Measurements from ENCODE around the gene DNAH9.
"Not testable (repeated sequence)": the region's sequence is repeated elsewhere in the genome, so short reads cannot be mapped to it uniquely, and the experiment has no call there.

DNAH9 gene

DNA sequence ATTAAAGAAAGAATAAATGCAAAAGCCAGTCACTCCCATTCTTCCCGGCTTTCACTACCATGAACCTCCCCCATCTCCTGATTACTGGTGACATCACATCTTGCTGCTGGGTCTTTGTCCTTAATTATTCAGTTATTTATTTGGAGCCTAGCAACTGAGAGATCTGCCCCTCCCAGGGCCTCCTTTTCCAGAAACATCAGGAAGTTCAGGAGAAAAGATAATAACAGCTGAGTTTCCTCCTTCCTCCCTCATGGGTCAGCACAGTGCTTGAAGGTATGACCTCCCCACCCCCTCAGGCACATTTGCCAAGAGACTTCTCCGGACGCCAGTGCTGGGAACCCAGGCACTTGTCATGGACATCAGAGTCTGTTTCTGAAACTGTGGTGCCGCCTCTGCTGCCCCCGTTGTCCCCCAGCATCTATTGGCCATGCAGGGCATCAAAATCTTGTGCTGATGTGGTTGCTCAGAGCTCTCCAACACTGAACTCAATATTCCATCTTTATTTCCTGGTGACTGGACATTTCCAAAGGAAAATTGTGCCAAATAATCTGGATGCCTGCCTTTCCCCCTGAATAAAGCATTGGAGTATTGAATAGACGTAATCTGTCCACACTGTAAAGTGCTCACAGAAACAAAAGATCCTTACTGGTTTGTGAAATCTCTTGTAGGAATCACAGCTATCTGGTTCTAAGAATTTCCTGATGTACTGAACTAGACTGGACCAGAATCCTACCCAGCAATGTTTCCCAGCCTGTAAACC is 327.2 kb downstream of the DNAH9 start:
- in situ Hi-C loops (cut with HindIII; ENCODE audit: low pct_ligation_motif_present, low pct_unique_long_range_greater_than_20kb, low sequenced_read_pairs), result no loop called here
- no peak for DNase-seq

DNA sequence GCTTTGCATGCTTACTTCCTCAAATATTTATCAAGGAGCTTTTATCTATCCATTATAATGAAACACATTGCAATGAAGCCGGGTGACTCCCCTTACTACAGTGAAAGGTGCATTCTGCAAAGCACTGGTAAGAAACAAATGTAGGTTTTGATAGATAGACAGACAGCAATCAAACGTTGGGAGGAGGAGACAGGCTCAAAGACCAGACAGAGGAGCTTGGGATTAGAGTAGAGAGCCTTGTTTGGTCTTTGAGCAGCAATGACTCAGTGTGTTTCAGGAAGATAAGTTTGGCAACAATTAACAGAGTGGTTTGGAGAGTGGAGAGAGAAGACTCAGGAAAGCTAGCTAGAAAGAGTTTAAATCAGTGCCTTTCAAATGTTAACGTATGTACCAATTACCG is 330.2 kb downstream of the DNAH9 start:
- in situ Hi-C loops (cut with HindIII; ENCODE audit: low pct_ligation_motif_present, low pct_unique_long_range_greater_than_20kb, low sequenced_read_pairs), result no loop called here
- DNase-seq, result no peak

DNA sequence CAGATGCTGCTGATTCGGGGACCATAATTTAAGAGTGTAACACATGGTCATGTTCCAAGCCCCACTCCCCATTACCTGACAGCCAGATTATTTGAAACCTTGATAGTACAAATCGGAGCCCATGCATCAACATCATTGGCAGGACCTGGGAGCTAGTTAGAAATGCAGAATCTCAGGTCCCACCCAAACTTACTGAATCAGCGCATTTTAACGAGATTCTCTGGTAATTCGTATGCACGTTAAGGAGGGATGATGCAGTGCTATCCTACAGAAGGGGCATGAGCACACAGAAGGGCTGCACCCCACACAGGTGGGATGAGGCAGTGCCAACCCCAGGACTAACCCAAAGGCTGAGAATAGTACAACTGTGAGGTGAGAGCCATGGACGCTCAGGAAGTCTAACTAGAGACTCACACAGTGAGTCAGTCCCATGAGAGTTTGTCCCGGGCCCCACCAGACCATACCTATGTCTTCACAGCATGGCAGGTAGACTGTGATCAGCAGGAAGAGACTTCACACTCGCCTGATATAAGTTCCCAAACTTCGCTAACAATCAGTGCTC is 334.1 kb downstream of the DNAH9 start:
- no peak for DNase-seq
- in situ Hi-C loops (cut with HindIII; ENCODE audit: low pct_ligation_motif_present, low pct_unique_long_range_greater_than_20kb, low sequenced_read_pairs), result no loop called here

DNA sequence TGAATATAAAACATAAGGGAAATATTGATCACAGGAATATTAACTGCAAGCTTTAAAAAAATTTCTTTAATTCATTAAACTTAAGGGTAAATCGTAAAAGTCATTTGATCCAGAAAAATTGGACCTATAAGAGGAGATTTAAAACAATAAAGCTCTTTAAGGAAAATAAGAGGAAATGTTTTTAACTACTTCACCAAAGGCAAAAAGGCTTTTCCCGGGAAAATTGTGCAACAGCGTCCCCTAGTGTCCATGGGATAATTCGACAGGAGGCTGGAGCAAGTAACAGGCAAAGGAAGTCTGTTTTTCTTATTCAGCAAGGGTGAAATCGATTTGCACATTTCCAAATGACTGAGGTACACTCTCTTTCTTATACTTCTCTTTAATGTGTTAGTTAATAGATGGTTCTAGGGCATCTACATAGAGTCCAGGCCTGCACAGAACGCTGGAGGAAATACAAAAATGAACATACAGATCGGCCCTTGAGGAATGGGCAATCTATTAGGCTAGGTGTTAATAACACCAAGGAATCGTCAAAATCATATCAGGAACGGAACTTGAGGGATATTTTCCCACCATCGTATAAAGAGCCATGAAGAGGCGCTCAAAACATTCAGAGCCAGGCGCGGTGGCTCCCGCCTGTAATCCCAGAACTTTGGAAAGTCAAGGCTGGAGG is 337.6 kb downstream of the DNAH9 start:
- in situ Hi-C loops (cut with HindIII; ENCODE audit: low pct_ligation_motif_present, low pct_unique_long_range_greater_than_20kb, low sequenced_read_pairs), result no loop called here
- peak; percentile 63 for DNase-seq

DNA sequence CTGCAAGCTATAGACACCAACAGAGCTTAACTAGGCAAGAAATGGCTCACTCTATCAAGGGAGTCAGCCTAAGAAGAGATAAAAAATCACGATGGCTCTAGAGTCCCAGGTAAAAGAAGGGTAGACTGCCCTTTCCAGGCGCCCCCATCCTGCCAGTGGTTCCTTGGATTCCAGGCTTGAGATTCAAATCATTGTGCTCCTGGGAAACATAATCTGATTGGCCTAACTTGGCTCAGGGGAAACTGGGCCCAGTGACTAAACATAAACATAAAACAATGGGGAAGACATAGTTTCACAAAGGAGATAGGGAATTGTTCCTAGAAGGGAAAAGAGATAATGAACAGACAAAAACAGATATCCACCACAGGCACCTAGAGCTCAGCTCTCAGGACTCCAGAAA is 342.6 kb downstream of the DNAH9 start:
- in situ Hi-C loops (cut with HindIII; ENCODE audit: low pct_ligation_motif_present, low pct_unique_long_range_greater_than_20kb, low sequenced_read_pairs), result no loop called here
- no peak for DNase-seq

DNA sequence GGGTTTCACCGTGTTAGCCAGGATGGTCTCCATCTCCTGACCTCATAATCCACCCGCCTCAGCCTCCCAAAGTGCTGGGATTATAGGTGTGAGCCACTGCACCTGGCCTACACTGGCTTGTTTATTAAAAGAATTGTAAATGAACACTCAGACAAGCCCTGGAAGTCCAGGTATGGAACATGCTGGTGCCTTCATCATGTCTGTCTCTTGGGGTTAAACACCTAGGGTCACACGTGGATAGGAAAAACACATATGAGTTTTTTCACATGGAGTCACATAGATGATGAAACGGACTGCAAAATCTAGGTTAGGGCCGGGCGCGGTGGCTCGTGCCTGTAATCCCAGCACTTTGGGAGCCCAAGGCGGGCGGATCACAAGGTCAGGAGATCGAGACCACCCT is 344.8 kb downstream of the DNAH9 start:
- in situ Hi-C loops (cut with HindIII; ENCODE audit: low pct_ligation_motif_present, low pct_unique_long_range_greater_than_20kb, low sequenced_read_pairs); DNase-seq: not testable (repeated sequence)

DNA sequence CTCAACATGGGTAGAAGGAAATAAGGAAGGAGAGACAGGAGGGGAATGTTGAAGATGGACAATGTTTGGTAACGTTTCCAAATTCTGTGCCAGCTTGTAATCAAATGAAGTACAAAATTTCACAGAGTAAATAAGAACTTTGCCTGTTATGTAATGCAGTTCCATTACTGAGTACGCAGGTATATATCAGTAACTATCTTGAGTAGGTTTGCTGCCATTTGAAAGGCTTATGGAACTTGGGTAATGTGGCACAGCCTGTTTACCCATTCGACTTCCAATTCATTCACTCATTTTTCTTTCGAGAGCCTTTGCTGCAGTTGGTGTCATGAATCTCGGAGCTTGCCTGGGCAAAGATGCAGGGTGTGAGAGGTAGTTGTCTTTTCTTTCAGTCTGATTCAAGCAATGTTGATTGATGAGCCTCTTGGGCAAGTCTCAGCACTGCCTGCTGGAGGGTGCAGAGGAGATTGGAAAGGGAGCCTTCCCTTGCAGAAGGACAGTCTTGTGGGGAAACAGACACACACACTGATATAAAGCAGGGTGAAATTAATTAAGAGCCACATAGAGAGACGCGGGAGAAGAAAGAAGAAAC is 345.6 kb downstream of the DNAH9 start:
- in situ Hi-C loops (cut with HindIII; ENCODE audit: low pct_ligation_motif_present, low pct_unique_long_range_greater_than_20kb, low sequenced_read_pairs), result no loop called here
- no peak for DNase-seq

DNA sequence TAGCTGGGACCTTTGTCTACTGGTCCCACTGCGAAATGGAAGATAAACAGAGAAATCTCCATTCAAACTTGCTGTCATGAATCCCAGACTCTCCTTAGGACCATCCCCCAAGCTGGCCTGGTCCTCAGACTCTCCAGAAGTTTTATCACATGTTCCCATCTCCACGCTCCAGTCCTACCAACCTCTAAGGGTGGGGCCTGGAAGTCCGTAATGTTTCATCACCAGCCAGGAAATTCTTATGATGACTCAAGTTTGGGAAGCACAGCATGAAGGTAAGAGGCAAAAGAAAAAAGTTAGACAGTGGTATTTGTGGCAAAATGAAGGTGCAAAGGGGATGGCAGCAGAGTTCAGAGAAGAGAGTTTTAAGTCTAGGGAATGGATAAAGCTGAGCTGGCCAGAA is 346.3 kb downstream of the DNAH9 start:
- in situ Hi-C loops (cut with HindIII; ENCODE audit: low pct_ligation_motif_present, low pct_unique_long_range_greater_than_20kb, low sequenced_read_pairs), result no loop called here
- DNase-seq, result no peak

DNA sequence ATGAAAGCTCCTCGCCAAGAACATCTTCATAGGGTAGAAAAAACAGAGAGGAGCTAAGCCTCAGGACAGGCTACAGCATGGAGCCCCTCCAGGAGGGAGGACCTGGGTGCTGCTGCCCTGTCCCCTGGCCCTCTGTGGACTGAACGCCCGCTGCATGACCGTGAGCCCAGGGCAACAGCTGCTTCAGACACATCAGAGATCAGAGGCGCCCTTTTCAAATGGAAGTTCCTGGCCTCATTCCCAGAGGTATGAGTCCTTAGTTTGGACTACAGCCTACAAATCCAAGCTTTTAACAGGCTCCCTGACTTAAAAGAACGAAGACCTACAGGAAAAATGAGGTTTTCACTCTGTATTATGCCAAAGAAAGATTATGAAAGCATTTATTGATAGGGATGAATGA is 350.5 kb downstream of the DNAH9 start:
- in situ Hi-C loops (cut with HindIII; ENCODE audit: low pct_ligation_motif_present, low pct_unique_long_range_greater_than_20kb, low sequenced_read_pairs), result no loop called here
- DNase-seq, result peak; percentile 28

DNA sequence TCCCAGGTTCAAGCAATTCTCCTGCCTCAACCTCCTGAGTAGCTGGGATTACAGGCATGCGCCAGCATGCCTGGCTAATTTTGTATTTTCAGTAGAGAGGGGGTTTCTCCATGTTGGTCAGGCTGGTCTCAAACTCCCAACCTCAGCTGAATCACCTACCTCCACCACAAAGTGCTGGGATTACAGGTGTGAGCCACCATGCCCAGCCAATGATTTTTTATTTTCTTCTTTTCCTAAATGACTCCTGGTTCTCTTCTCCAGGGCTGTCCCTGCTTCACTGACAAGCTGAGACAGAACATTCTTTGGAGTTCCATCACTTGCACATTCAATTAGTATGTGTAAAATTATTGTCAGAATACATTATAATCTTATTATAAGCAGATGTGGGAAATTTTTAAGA is 351.3 kb downstream of the DNAH9 start:
- in situ Hi-C loops (cut with HindIII; ENCODE audit: low pct_ligation_motif_present, low pct_unique_long_range_greater_than_20kb, low sequenced_read_pairs), result not testable (repeated sequence)

DNA sequence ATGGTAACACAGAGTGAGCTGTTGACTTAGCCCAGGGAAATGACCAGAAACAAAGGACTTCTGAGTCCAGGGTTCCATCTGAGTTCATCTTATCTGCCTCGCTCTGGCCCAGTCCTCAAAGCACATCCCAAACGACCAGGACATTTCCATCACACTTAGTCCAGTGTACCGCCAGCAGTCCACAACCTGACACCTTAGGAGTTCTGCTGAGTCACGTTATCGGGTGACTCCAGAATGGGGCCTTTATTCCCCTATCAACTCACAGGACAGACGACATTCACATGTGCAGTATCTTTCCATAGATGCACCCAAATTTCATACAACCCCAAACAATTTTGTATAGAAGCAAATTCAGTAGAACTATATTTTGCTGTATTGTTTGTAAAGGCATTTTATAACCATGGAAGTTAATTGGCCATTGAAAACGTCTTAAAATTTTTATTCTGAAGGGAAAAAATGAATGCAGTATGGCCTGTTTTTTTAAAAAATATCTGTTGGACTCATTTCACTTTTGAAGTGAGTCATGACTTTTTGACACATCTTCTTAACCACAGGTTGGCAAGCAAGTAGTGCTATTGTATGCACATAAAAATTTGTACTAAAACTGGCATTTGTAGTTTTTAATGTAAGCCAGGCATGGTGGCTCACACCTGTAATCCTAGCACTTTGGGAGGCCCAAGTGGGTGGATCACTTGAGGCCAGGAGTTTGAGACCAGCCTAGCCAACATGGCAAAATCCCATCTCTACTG is 352.7 kb downstream of the DNAH9 start:
- DNase-seq, result no peak
- in situ Hi-C loops (cut with HindIII; ENCODE audit: low pct_ligation_motif_present, low pct_unique_long_range_greater_than_20kb, low sequenced_read_pairs), result no loop called here

More for the DNA sequence above, 351.3 kb downstream of the DNAH9 start:
- not testable (repeated sequence) for DNase-seq

DNA sequence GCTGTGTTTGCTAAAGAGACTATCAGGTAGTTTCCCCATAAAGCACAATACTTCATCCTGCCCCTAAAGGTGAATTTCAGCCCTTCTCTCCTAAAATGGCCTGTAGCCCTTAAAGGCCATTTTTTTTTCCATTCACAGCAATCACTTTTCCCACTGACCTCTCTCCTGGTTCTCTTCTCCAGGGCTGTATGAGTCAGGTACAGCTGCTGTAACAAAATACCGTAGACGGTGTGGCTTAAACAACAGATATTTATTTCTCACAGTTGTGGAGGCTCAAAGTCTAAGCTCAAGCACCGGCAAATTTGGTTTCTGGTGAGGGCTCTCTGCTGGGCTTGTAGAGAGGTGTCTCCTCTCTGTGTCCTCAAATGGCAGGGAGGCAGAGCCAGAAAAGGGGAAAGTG is 354.3 kb downstream of the DNAH9 start:
- no peak for DNase-seq
- in situ Hi-C loops (cut with HindIII; ENCODE audit: low pct_ligation_motif_present, low pct_unique_long_range_greater_than_20kb, low sequenced_read_pairs), result no loop called here

DNA sequence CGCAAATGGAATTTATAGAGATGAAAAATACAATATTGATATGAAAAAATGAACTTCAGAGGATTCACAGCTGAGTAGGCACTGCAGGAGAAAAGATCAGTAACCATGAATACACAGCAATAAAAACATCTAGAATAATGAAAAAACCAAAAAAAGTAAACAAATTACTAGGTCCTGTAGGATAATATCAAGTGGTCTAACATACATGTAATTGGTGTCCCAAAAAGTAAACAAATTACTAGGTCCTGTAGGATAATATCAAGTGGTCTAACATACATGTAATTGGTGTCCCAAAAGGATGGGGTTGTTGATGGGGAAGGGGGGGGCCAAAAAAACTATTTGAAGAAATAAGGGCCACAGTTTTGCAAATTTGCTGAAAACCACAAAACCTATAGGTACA is 355.7 kb downstream of the DNAH9 start:
- DNase-seq, result no peak
- in situ Hi-C loops (cut with HindIII; ENCODE audit: low pct_ligation_motif_present, low pct_unique_long_range_greater_than_20kb, low sequenced_read_pairs), result no loop called here

DNA sequence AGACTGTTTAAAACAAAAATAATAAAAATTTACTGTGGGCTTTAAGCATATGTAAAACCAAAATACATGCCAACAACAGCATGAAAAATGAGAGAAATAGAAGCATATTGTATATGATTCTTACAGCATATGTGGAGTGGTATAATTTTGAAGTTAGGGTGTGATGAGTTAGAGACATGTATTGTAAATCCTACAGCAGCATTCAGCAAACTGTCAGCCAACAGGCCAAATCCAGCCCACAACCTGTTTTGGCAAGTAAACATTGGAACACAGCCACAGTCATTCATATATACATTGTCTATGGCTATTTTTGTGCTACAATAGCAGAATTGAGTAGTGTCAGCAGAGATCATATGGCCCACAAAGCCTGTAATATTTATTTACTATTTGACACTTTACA is 356.7 kb downstream of the DNAH9 start:
- no peak for DNase-seq
- in situ Hi-C loops (cut with HindIII; ENCODE audit: low pct_ligation_motif_present, low pct_unique_long_range_greater_than_20kb, low sequenced_read_pairs), result no loop called here

DNA sequence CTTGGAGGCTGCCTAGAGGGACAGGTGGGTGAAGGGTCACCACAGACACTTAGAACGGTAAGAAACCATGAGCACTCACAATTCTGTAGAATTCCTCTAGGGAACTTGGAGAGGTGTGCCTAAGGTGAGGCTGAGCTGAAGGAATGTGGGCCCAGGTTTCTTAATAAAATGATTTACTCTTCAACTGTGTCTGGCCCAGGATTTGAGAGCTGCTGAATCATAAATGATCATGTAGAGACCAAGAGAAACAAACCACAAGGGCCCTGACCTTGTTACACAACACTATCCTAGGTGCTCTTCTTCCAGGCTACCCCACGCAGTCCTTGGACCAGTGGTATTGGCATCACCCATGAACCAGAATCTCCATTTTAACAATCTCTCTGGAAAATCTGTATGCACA is 371.3 kb downstream of the DNAH9 start:
- DNase-seq, result no peak
- in situ Hi-C loops (cut with HindIII; ENCODE audit: low pct_ligation_motif_present, low pct_unique_long_range_greater_than_20kb, low sequenced_read_pairs), result no loop called here

DNA sequence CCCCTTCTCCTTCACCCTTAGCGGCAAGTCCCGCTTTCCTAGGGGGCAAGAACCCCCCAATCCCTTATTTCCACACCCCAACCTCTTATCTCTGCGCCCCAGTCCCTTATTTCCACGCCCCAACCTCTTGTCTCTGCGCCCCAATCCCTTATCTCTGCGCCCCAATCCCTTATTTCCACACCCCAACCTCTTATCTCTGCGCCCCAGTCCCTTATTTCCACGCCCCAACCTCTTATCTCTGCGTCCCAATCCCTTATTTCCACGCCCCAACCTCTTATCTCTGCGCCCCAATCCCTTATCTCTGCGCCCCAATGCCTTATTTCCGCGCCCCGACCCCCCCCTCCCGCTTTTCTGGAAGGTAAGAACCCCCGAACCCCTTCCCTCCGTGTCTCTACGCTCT is 374.5 kb downstream of the DNAH9 start:
- in situ Hi-C loops (cut with HindIII; ENCODE audit: low pct_ligation_motif_present, low pct_unique_long_range_greater_than_20kb, low sequenced_read_pairs); DNase-seq: not testable (repeated sequence)

DNA sequence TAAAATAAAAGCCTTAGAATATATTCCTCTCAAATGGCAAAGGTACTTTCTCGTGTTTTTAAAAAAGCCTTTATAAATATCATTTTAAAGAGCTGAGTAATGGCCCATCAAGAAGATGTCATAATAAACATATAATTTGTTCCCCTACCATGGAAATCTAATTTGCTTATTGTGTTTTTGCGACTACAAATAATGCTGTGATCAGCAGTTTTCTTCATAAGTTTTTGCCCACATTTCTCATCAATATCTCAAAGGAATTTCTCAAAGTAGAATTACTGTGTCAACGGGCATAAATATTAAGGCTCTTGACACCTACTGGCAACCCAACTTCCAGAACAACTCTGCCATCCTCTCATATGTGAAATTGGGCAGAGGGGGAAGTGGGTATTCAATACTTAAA is 381.5 kb downstream of the DNAH9 start:
- in situ Hi-C loops (cut with HindIII; ENCODE audit: low pct_ligation_motif_present, low pct_unique_long_range_greater_than_20kb, low sequenced_read_pairs), result no loop called here
- DNase-seq, result no peak

DNA sequence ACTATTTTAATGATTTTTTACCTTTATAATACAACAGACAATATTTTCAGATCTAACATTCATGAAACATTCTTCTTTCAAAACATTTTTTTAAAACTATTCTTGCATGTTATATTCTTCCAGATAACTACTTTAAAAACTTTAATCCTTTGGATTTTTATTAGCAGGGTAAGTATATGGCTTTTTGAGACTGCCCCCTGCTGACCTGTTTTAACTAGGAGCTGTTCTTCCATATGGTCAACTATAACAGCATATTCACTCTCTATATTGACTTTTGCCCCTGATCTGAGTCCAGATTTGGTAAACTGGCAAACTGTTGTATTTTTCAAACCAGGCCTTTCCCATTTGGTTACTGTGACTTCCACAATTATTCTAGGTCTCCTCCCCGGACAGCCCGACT is 382.5 kb downstream of the DNAH9 start:
- no peak for DNase-seq
- in situ Hi-C loops (cut with HindIII; ENCODE audit: low pct_ligation_motif_present, low pct_unique_long_range_greater_than_20kb, low sequenced_read_pairs), result no loop called here

DNA sequence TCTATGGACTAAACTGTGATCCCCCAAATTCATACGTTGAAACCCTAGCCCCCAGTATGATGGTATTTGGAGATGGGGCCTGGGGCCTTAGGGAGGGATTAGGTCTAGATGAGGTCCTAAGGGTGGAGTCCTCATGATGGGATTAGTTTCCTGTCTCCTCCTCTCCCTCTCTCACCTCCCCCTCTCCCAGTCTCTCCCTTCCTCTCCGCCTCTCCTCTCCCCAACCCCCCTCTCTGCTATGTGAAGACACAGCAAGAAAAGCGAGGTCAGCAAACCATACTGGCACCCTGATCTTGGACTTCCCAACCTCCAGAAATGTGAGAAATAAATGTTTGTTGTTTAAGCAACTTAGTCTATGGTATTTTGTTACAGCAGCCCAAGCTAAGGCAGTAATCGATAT is 383.6 kb downstream of the DNAH9 start:
- DNase-seq, result no peak
- in situ Hi-C loops (cut with HindIII; ENCODE audit: low pct_ligation_motif_present, low pct_unique_long_range_greater_than_20kb, low sequenced_read_pairs), result no loop called here

Data from ACHN (cell line).